GM12872 (cell line): ENCODE data around the gene OMP.

ENCODE experiments used
- TF ChIP-seq, protein P1 (sequence below): IDR thresholded peaks from 3 replicates; pipeline ENCODE4 v1.5.1; 2011; ENCODE audit warnings: low read depth, mild to moderate bottlenecking, low read length, moderate library complexity; ENCODE audit not compliant: insufficient read depth

The OMP gene, protein sequence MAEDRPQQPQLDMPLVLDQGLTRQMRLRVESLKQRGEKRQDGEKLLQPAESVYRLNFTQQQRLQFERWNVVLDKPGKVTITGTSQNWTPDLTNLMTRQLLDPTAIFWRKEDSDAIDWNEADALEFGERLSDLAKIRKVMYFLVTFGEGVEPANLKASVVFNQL

DNA sequence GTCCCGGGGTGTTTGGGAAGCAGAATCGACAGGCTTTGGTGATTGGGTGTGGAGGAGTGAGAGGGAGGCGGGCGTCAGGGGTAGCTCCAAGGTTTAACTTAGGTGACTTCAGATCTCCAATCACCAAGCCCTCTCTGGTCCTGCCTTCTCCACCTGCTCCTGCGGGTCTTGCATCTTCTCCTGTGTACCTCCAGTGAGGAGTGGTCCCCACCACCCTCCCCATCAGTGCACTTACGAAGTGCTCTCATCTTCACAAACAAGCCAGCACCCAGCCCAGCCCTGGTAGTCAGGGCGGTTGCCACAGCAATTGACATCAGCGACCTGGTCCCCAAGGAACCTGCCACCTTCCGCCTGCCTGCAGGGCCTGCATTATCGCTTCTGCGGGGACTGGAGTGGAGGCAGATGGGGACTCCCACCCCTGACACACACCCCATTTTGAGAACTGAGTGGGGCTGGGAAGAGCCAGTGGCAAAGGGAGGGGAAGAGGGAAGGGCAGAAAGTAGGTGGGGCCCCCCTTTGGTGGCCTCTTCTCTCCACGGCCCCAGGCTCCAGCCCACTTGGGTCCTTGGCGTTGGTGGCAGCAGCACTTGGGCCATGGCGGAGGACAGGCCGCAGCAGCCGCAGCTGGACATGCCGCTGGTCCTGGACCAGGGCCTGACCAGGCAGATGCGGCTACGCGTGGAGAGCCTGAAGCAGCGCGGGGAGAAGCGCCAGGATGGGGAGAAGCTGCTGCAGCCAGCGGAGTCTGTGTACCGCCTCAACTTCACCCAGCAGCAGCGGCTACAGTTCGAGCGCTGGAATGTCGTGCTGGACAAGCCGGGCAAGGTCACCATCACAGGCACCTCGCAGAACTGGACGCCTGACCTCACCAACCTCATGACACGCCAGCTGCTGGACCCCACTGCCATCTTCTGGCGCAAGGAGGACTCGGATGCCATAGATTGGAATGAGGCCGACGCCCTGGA is at the start of gene OMP:
Gene OMP (plus strand): TSS at position 595 of the 965 bp plus-strand sequence. CDS start 0 bp downstream, at position 595.
- TF ChIP-seq, protein P1, sequence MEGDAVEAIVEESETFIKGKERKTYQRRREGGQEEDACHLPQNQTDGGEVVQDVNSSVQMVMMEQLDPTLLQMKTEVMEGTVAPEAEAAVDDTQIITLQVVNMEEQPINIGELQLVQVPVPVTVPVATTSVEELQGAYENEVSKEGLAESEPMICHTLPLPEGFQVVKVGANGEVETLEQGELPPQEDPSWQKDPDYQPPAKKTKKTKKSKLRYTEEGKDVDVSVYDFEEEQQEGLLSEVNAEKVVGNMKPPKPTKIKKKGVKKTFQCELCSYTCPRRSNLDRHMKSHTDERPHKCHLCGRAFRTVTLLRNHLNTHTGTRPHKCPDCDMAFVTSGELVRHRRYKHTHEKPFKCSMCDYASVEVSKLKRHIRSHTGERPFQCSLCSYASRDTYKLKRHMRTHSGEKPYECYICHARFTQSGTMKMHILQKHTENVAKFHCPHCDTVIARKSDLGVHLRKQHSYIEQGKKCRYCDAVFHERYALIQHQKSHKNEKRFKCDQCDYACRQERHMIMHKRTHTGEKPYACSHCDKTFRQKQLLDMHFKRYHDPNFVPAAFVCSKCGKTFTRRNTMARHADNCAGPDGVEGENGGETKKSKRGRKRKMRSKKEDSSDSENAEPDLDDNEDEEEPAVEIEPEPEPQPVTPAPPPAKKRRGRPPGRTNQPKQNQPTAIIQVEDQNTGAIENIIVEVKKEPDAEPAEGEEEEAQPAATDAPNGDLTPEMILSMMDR = no peak

DNA sequence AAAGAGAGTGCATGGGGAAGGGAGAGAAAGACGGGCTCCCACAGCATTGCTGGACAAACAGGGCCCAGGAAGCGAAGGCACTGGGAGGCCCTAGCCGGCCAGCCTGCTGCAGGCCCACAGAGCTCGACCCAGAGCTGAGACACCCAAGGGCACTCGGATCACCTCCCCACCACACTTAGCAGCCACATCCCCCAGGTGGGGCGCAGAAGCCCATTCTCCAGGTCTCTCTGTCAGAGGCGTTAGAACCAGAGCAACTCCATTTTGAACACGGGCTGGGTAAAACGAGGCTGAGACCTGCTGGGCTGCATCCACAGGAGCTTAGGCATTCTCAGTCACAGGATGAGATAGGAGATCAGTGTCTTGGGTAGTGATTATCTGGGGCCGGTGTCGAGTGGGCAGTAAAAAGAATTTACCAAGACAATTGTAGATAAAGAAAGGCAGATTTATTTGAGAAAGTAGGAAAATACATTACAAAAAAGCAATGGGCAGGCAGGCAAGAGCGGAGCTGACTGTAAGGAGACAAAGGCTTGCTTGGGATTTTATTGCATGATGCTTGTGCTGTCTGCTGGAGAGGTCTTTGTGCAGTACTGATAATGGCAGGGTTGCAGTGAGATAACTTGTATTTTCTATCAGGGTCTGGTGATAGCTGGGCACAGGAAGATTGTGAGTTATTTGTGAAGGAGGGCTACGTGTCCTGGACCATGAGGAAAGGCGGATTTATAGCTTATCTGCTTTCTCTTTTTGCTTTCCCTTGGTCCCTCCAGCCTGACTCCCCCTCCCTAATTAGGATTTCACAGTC is 49.2 kb upstream of the OMP start:
- TF ChIP-seq, protein P1 = no peak

DNA sequence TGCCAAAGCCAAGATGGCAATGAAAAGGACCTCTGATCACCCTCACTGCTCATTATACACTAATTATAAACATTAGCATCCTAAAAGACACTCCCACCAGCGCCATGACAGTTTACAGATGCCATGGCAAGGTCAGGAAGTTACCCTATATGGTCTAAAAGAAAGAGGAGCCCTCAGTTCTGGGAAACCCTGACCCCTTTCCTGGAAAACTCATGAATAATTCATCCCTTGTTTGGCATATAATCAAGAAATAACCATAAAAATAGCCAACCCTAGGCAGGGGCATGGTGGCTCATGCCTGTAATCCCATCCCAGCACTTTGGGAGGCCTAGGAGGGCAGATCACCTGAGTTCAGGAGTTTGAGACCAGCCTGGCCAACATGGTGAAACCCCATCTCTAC is 48.6 kb upstream of the OMP start:
- TF ChIP-seq, protein P1 = no peak

DNA sequence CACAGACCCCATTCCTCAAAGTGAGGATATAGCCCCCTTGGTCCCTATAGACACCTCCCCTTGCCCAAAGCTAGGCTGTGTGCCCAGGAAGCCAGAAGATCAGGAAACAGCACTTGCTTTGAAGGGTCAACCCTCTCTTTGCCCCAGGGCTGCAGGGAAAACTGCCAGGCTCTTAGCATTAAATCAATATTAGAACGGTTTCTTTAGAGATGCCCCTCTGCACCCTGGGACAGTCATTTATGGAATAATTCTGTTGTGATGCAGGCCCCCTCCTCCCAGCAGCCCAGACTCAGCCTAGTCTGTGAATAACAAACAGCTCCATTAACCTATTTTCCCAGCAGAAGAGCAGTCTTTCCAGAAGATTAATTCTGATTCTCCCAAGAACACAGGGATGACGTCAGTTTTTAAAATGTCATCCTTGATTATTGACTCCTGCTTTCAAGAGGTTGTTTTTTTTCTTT is 47.5 kb upstream of the OMP start:
- TF ChIP-seq, protein P1 = no peak

DNA sequence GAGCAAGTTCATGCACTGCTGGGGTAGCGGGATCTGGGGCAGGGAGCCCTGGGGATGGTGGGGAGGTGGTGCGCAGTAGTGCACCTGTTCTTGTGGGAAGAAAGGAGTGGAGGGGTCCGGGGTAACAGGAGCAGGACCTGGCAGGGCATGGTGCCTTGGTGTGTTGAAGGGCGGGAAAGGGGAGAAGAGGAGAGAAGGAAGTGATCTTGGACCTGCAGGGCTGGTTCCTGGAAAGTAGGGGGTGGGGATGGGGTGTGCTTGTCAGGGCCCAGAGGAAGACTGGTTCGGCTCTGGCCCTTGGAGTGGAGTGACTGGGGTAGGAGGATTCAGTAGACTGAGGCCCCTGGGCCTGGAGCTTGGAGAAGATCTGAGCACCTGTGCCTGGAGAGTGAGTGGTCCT is 46.7 kb upstream of the OMP start:
- TF ChIP-seq, protein P1 = no peak

DNA sequence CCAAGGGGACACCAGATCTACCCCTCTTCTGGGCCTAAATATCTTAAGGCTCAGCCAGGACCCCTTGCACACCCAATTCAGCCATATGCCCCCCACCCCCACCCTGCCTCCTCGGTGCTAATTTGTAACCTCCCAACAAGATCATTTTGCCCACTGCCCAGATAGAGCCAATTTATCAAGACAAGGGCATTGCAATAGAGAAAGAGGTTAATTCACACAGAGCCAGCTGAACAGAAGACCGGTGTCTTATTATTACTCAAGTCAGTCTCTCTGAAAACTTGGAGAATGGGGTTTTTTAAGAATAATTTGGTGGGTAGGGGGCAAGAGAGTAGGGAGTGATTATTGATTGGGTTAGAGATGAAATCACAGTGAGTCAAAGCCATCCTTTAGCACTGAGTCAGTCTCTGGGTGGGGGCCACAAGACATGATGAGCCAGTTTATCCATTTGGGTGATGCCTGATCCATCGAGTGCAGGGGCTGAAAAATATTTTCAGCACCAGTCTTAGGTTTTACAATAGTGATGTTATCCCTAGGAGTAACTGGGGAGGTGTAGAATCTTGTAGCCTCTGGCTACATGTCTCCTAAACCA is 45.7 kb upstream of the OMP start:
- TF ChIP-seq, protein P1 = no peak
